HG03039 (cell line): ENCODE results near the gene ID4.
"Not testable (repeated sequence)": the region's sequence is repeated elsewhere in the genome, so short reads cannot be mapped to it uniquely, and the experiment has no call there.

Source experiments
- ATAC-seq: cut with Tn5 transposase; IDR thresholded peaks from one replicate; pipeline ENCODE4 v1.9.1; 2021; ENCODE audit warnings: mild to moderate bottlenecking, moderate library complexity; ENCODE audit not compliant: unreplicated experiment

ID4 gene

DNA sequence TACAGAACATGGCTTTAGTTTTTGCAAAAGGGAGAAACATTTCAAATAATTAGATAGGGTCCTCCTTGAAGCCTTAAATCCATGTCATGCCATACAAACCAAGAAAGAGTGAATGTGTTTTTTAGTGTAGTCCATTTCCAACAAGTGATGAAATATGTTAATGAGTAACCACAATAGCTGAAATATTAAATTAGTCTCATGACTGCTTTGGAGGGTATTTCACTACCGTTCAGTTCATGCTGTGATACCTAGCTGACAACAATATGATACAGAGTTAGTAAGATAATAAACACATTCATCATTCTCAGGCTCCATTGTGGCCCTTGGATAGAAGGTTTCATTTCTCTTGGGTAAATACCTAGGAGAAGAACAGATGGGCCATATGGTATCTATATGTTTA lies 5.8 kb upstream of the ID4 start:
- no peak for ATAC-seq

DNA sequence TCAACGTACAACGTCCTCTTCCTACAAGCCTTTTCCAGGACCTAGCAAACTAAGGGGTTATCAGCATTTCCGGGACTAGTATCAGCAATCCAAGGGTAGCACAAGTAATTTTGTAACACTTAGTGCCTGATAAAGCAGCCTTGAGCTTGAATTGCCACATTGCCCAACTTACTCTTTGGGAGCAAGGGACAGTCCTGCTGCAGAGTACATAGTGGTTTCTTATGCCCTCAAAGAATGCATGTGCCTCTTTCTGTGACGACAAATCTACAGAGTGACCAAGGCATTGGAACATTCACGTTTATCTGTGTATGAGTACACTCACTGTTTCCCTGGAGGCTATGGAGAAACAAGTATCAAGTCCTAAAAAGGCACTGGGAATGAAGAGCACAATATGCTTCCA lies 3.2 kb upstream of the ID4 start:
- no peak for ATAC-seq

DNA sequence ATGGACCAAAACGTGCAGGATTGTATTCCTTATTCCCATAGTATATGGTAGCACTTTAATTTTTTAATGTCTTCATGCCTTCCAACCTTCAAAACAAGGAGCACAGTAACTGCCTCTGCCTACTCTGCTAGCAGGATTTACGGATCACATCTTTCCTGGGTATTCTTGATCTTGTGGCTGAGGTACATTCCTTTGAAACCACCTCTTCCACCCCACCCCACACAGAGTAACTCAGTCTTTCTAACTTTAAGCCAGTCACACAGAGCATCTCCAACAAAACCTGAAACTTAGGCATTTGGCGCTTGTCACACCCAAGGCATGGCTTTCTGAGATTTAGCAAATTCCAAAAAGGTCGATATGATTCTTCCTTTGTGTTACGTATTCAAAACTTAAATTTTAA lies 2.3 kb upstream of the ID4 start:
- no peak for ATAC-seq

DNA sequence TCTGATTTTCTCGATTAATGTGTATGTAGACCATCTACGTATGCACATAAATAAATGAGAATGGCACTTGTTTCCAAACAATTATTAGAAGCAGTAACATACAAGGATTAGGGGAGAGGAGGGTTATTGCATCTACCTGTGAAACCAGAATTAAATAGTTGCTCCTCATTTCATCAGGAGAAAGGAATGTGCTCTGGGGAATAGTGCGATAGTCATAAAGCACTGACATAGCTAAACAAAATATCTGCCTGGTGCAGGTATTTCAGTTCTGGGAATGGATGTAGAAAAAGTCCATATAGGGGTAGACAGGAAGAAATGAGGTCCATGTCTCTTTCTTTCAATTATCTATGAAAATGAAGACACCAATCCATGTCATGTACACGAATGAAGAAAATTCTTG lies 1.6 kb upstream of the ID4 start:
- no peak for ATAC-seq

DNA sequence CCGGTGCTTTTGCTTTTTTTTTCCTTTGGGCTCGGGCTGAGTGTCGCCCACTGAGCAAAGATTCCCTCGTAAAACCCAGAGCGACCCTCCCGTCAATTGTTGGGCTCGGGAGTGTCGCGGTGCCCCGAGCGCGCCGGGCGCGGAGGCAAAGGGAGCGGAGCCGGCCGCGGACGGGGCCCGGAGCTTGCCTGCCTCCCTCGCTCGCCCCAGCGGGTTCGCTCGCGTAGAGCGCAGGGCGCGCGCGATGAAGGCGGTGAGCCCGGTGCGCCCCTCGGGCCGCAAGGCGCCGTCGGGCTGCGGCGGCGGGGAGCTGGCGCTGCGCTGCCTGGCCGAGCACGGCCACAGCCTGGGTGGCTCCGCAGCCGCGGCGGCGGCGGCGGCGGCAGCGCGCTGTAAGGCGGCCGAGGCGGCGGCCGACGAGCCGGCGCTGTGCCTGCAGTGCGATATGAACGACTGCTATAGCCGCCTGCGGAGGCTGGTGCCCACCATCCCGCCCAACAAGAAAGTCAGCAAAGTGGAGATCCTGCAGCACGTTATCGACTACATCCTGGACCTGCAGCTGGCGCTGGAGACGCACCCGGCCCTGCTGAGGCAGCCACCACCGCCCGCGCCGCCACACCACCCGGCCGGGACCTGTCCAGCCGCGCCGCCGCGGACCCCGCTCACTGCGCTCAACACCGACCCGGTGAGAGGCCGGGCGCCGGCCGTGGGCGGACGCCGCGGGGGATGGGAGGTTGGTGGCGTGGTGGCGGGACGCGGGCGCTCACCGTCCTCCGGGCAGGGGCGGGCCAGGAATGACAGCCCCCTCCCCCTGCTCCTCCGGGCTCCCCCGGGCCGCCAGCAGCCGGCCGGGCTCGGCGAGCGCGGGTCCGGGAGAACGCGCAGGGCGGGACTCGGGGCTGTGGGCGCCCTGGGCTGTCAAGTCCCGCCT lies 606 bp downstream of the ID4 start:
- no peak for ATAC-seq

DNA sequence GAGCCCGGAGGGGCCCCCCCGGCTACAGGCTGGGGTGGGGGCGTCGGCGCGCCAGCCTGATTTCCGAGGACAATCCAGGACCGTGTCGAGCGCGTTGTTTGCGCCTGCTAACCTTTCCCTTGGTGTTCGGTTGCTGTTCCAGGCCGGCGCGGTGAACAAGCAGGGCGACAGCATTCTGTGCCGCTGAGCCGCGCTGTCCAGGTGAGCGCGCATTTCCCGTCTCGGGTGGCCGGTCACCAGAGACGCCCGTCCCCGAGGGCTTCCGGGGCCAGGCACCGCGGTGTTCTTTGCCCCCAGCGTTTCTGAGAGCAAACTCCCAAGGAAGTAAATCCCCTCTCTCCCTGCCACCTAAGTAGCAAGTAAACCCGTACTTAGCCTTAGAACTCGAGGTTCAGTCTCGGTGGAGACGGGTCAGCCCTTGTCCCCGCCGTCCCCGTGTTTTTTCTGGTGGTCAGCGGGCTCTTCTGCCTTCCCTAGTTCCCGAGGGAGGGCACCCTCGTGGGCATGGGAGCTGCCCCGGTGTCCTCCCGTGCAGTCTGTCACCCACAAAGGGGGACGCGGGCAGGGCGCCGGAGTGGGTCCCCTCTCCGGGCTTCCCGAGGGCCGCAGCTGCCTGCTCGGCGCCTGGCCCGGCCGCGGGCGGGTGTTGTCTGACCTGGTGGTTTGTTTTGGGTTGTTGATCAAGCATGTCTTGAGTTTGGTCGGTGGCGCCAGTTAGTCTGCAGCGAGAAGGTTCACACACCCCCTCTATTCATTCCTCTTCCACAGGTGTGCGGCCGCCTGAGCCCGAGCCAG lies 1.5 kb downstream of the ID4 start:
- no peak for ATAC-seq

DNA sequence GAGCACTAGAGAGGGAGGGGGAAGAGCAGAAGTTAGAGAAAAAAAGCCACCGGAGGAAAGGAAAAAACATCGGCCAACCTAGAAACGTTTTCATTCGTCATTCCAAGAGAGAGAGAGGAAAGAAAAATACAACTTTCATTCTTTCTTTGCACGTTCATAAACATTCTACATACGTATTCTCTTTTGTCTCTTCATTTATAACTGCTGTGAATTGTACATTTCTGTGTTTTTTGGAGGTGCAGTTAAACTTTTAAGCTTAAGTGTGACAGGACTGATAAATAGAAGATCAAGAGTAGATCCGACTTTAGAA lies 2.0 kb downstream of the ID4 start:
- ATAC-seq, result no peak

DNA sequence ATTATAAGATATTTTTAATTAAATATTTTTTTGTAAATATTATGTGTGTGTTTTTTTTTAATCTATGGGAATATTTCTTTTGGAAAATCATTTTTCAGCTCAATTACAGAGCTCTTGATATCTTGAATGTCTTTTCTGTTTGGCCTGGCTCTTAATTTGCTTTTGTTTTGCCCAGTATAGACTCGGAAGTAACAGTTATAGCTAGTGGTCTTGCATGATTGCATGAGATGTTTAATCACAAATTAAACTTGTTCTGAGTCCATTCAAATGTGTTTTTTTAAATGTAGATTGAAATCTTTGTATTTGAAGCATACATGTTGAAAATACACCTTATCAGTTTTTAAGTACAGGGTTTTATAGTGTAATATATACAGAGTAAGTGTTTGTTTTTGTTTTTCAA lies 2.6 kb downstream of the ID4 start:
- ATAC-seq, result no peak

DNA sequence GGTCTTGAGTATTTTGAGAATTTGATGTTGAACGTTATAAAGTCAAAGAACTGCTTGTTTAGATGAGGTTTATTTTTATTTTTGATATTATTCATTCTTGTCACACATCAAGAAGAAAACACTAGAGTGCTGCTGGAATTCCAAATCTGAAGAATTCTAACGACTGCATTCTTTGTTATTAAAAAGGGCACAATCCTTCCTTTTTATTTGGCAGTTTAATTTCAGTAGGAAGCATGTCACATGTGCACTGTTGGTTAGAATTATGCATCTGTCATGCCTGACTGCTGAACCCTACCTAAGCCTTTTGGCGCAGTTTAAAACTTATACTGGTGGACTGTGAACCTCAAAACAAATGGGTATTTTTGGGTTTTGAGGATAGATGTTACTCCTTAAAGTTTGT lies 4.0 kb downstream of the ID4 start:
- ATAC-seq, result no peak

DNA sequence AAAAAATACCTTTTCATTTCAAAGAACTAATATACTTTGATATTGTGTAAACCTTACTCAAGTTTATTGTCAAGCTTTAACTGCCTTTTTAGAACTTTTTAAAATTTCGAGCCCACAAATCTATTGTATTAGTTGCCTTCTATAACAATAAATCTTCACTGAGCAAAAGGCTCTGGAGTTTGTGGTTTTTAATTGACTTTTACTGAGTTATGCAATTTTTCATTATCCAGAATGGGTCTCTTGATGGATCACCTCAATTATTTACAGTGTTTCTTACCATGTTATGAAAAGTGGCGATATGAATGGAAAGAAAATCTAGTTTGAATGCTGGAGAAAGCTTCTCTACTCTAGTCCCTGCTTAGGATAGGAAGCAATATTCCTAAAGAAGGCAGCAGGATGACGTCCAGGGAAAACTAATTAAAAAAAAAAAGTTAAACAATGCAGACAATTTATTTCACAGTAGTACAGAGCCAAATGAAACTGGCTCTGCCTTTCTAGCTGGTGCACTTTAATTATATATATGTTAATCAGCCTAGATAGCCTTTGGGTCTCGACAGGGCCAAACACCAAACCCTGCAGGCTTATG lies 5.0 kb downstream of the ID4 start:
- no peak for ATAC-seq

DNA sequence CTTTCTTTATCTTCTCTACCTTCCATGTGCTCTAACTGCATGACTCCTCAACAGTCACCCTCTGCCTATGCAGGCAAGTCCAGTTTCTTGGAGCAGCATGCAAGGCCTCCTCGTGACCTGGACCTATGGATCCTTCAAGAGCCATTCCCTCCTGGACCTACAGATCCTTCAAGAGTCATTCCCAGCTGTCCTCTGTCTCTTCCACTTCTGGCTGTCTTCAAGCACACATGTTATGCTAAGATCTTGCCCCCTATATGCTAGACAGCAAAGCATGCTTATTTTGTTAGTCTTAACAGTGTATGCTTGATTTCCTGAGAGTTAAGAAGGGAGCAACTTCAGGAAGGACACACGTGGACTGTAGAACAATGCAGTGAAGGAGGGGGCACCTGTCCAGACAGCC lies 7.5 kb downstream of the ID4 start:
- no peak for ATAC-seq

DNA sequence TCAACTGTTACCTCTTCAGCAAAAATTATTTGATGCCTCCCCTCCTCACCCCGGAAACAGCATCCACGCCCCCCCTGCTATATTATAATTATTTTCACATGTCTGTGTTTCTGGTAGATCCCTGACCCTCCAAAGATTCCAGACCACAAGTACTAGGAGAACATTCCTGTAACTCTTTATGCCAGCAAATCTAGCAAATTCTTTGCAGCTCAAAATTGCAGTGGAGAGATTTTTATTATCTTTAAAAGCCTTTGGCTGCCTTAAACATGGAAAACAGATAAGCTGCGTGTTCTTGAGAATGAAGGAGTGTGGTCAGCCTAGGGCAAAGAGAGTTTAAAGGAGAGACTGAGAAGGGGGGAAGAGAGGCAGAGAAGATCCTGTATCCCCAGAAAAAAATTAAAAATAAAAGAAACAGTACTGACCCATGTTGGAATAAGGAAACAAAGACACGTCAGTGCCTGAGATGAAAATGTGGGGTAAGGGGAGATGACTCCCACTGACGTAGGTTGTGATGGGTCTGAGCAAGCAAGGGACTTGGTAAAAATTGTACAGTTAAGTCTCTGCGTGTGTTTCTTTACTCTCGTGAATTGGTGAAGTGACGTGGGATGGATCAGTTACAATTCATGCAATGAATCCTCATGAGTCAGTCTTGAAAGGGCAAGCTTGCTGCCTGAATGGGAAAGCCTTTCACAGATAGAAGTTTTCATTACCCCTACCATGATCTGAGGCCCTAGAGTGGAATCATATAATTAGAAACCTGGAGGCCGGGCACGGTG lies 8.3 kb downstream of the ID4 start:
- ATAC-seq, result no peak

DNA sequence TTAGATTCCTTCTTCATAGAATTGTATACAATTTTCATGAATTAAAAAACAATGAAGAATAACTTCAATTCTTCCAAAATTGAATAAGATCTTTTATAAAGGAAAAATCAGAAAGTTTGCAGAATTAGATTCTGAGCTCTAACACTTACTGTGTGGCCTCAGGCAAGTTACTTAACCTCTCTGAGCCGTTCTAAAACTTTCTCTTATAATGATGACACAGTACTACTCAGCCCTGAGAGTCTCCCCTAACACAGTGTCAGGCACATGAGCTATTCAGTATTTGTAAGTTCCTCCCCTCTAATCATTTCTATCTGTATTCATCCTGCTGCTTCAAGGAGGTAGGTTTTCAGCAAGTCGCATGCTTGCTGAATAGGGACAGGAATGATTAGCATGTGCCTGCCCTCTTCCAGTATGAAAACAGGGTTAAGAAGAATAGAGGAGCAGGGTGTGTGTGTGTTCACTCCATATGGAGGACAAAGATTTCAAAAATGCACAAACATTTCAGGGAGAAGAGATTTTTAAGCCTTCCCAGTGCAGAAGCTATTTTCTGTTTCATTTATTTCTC lies 11.4 kb downstream of the ID4 start:
- no peak for ATAC-seq

DNA sequence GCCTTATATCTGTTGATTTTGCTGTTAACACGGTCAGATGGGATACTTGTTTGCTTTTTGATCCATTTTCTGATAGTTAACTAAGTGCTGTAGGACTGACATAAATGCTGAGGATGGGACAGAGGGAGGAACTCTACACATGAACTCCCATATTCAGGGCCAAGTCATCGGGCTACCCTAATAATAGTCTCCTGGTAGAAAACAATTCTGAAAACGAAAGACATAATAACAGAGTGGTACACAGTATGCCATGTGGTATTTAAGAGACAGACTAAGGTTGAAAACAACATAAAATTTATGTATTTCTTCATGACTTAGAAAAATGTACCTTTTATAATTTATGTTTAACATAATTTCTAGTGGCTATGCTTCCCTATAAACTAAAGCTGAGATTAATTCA lies 12.0 kb downstream of the ID4 start:
- ATAC-seq, result no peak

DNA sequence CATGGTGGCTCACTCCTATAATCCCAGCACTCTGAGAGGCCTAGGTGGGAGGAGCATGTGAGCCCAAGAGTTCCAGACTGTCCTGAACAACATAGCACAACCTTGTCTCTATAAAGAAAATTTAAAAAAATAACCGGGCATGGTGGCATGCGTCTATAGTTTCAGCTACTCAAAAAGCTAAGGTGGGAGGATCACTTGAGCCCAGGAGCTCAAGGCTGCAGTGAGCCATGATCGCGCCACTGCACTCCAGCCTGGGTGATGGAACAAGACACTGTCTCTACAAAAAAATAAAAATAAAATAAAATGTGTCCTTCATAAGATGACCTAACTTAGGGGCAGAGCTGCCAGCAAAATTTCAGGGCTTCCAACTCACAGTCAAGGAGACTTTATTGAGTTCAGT lies 12.6 kb downstream of the ID4 start:
- no peak for ATAC-seq

DNA sequence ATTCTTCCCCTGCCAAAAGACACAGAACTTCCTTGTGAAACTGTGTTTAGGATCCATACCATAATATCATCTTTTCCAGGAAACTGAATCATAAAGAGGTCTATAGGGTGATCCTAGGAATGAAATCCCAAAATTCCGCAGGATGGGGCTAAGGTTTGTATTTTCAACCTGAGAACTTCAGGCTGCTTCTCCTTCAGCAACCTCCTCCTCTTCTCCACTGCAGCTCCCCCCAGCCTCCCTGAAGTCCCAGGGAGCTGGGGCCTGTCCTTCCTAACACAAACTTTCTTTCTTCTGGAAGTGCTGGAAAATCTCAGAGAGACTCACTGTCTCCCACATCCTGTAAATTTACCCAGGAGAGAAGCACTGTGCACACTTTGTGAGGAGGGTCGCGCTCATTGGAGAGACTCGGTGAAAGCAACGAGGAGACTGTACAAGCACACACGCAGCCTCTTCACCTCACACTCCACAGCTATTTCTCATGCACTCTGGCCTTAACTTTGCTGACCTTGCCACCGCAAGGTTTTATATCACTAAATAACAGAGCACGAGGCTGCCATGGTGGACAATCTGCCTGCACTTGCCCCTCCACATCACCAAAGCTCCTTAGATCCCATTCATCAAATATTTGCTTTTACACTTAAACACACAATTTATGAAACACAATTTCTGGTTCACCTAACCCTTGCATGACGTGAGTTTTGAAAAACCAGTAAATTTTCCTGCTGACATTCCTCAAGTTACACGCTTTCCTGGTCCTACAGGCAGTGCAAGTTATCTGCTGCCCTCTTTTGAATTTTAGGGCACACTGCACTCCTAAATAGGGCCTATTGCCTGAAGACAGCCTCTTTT lies 14.3 kb downstream of the ID4 start:
- no peak for ATAC-seq

DNA sequence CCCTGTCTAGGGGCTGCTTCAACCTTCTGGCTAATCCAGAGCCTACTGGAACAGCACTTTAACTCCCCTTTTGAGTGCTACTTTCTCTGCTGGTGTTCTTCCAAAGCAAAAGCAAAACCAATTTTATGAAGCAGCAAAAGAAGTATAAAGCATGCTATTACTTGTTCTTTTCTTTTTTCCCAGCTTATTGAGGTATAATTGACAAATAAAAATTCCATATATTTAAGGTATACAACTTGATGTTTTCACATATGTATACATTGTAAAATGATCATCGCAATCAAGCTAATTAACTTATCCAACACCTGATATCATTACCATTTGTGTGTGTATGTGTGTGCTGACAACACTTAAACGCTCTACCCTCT lies 14.9 kb downstream of the ID4 start:
- ATAC-seq, result no peak

DNA sequence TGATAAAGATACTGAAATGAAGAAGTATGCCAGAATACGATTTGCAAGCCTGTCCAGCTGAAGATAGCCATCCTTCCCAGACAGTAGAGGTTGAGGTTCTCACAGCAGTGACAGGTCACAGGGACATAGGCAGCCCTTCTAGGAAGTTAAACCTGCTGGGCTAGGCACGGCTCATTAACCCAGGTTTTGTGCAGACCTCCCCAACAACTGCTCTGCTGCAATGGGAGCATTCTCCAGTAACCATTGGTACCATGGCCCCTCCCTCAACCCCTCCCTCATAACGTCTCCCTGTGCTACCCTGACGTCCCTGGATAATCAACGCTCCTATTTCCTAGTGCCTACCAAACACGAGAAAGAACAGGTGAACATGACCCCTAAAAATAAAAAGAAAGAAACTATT lies 15.8 kb downstream of the ID4 start:
- ATAC-seq, result no peak

DNA sequence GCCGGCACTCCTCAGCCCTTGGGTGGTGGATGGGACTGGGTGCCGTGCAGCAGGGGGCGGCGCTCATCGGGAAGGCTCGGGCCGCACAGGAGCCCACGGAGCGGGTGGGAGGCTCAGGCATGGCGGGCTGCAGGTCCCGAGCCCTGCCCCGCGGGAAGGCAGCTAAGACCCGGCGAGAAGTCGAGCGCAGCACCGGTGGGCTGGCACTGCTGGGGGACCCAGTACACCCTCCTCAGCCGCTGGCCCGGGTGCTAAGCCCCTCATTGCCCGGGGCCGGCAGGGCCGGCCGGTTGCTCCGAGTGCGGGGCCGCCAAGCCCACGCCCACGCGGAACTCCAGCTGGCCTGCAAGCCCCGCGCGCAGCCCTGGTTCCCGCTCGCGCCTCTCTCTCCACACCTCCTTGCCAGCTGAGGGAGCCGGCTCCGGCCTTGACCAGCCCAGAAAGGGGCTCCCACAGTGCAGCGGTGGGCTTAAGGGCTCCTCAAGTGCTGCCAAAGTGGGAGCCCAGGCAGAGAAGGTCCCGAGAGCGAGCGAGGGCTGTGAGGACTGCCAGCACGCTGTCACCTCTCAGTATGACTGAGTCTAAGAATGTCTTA lies 17.3 kb downstream of the ID4 start:
- not testable (repeated sequence) for ATAC-seq

DNA sequence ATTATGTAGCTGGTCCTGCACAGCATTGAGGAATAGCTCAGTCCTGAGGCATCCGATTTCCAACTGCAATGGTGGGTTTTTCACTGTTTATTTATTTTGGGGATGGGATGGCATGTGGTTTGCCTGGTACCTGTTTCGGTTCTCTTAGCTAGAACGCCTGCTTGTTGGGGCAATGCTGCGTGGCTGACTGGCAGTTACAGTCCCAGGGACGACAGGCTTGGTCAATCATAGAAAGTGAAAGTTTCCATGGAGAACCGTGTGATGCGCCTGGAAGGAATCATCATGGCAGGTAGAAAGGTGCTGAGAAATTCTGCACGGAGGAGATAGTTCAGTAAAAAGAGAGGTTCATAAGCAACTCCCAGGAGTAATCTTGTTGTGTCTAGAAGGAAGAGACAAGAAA lies 18.4 kb downstream of the ID4 start:
- ATAC-seq, result no peak
